ENCODE measurements around the gene GTPBP8.

GTPBP8 gene

DNA sequence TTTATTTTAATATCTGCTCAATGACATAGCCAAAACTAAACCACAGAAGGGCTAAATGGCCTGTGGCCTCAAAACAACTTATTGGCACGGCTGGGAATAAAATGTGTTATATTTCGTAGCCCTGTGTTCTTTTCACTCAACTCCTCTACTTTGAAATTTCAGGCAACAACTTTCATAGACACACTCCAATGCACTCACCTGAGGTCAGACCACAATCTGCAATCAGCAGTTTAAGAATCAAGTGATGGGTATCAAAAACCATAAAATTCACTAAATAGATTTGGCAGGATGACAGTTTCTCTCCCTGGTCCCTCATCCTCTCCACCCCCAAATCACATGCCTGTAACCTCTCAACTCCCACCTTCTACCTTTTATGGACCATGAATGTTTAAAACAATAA is 13.8 kb upstream of the GTPBP8 start:
- no peaks in the 10 kb centered on the region for H3K9me3 Mint-ChIP-seq
- no peaks in the 10 kb centered on the region for H3K36me3 Mint-ChIP-seq (ENCODE audit: low read depth)
- H3K4me1 Mint-ChIP-seq (ENCODE audit: low read depth): peaks cover 71% of the 10 kb centered on the region
- peak overlapping the region; percentile 28 for H3K4me3 Mint-ChIP-seq
- H3K27ac Mint-ChIP-seq: peak overlapping the region; percentile 50
- H3K27me3 Mint-ChIP-seq: no peaks in the 10 kb centered on the region

DNA sequence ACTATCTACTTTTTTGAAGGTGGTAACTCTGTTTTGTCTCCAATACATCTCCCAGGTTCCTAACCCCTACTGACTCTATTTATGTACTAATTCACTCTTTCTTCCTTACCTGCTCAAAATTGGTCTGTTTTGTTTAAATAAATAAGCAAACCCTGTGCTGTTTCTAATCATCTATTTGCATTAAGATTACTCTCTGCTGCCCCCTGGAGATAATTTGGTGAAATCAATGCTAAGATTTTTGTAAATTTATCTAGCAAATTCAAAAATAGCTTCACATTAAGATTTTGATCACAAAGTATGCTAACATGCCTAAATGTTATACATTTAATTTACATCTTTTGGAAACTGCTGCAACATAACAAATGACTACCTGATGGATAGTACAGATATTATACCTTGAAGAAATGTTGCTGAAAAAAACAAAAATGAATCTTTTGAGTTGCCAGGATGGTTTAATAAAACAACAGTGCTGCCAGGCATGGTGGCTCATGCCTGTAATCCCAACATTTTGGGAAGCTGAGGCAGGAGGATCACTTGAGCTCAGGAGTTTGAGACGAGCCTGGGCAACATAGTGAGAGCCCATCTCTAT is 11.4 kb upstream of the GTPBP8 start:
- Mint-ChIP-seq H3K36me3 (ENCODE audit: low read depth) (no peaks in the 10 kb centered on the region), H3K4me3 (no peak overlapping the region), H3K27ac (no peak overlapping the region), H3K9me3 (no peaks in the 10 kb centered on the region), H3K27me3 (no peaks in the 10 kb centered on the region), H3K4me1 (ENCODE audit: low read depth) (peaks cover 66% of the 10 kb centered on the region)

DNA sequence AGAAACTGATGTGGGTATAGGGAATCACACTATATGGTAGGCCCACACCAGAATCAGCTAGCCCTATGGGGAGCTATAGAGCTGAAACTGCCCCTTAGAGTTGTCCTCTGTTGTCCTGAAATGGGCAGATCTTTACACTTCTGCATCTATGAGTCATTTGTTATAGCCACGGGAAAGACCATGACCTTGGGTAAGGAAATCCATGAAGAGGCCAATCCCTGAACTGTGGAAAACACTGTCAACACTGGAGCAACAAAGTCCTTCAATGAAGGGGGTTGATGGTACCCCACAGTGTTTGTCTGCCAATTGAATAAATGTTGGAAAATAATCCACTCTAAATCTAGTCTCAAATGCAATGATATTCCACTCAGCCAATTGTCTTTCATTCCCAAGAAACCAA is 10.7 kb upstream of the GTPBP8 start:
- Mint-ChIP-seq H3K27me3 (no peaks in the 10 kb centered on the region), H3K36me3 (ENCODE audit: low read depth) (no peaks in the 10 kb centered on the region), H3K9me3 (no peaks in the 10 kb centered on the region), H3K4me3 (no peak overlapping the region), H3K27ac (no peak overlapping the region), H3K4me1 (ENCODE audit: low read depth) (peaks cover 66% of the 10 kb centered on the region)

DNA sequence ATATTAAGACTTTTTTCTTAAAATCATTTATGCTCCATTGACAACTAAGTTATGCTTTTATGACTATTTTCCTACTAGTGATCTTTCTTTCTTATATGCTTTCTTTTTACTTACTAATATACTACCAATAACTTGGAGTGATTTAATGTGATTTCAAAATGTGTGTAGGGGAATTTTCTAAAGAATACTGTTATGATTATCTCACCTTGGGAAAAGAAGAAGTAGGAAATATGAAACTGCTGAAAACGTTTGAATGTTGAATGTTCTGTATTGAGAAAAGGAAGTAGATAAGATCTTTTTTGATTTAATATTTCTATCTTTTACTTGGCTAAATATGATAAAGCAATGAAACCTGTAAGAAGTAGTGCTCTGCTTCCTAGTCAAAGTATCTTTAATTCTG is 8.1 kb upstream of the GTPBP8 start:
- Mint-ChIP-seq H3K27me3 (no peaks in the 10 kb centered on the region), H3K4me3 (no peak overlapping the region), H3K36me3 (ENCODE audit: low read depth) (no peaks in the 10 kb centered on the region), H3K27ac (no peak overlapping the region), H3K9me3 (no peaks in the 10 kb centered on the region), H3K4me1 (ENCODE audit: low read depth) (peaks cover 52% of the 10 kb centered on the region)

DNA sequence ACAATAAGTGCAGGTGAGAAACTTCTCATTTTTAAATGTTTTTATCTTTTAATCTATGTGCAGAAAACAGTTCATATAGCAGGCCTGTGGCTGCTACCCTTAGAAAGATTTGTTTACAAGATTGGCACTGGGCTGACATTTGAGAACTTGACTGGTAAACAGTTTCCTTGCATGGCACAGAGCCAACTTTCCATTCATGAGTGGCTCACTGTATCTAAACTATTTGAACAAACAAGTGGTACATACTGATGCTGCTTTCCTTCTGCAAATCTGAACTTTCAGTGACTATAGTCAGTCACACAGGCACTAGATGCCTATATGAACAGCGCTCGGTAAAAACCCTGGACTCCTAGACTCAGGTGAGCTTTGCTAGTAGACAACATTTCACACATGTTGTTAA is 6.3 kb upstream of the GTPBP8 start:
- Mint-ChIP-seq H3K36me3 (ENCODE audit: low read depth) (no peaks in the 10 kb centered on the region), H3K27me3 (no peaks in the 10 kb centered on the region), H3K9me3 (no peaks in the 10 kb centered on the region), H3K27ac (peak overlapping the region; percentile 19), H3K4me1 (ENCODE audit: low read depth) (peaks cover 39% of the 10 kb centered on the region), H3K4me3 (no peak overlapping the region)

DNA sequence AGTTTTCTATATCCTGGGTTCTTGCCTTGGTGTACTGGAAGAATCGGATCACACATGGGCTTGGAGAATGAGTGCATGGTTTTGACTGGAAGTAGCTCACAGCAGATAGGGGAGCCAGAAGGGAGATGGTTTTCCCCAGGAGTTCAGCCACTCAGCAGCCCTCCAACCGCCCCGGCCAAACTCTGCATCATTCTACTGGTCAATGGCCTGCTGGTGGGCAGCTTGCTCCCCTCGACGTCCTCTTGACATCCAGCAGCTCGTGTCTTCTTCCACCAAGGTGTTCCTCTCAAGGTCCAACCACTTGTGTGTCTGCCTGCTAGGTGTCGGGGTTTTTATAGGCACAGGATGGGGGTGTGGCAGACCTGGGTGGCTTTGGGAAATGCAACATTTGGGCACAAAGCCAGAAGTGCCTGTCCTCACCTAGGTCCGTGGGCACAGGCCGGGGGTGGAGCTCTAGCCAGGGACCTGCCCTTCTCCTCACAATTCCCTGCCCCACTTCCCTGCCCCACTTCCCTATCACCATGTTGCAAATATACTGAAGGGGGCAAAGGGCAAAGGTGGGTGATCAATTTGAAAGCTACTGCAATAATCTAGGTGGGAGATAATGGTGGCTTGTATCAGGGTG is 3.0 kb upstream of the GTPBP8 start:
- Mint-ChIP-seq H3K36me3 (ENCODE audit: low read depth) (no peaks in the 10 kb centered on the region), H3K27me3 (no peaks in the 10 kb centered on the region), H3K9me3 (no peaks in the 10 kb centered on the region), H3K27ac (no peak overlapping the region), H3K4me1 (ENCODE audit: low read depth) (peaks cover 51% of the 10 kb centered on the region), H3K4me3 (no peak overlapping the region)

DNA sequence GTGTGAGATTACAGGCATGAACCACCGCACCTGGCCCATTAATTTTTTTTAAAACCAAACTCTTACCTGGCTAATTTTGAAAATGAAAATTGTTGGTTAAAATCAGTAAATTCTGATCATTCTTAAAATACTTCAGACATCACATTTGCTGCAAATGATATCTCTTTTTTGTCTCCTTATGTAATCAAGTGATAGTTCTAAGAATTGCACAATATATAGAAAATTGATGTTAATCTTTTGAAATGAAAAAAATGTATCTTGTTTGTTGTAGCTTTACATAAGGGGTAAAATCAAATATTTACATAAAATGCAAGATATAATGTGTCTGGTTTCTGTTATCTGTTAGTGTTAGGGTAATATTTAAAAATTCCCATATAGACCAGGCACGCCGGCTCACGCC is 5.0 kb downstream of the GTPBP8 start:
- Mint-ChIP-seq H3K27me3 (no peaks in the 10 kb centered on the region), H3K9me3 (no peaks in the 10 kb centered on the region), H3K4me3 (no peak overlapping the region), H3K36me3 (ENCODE audit: low read depth) (peaks cover 57% of the 10 kb centered on the region), H3K27ac (no peak overlapping the region), H3K4me1 (ENCODE audit: low read depth) (peaks cover 53% of the 10 kb centered on the region)

DNA sequence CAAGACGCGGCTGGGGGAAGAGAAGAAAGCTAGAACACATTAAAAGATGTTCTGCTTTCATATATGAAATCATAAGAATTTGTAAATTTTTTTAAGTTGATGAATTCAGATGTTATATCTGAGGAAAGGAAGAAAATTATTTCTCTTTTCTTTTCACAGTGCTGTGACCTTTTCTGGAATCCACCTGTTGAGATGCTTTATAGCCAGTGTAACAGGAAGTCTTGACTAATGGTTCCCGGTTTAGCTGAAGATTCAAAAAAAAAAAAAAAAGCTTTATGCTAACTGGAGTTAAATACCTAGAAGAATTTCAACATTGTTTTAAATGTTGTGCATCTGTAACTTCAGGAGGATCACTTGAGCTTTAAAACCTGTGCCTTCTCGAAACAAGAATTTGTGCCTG is 9.9 kb downstream of the GTPBP8 start:
- no peaks in the 10 kb centered on the region for H3K9me3 Mint-ChIP-seq
- peaks cover 76% of the 10 kb centered on the region for H3K36me3 Mint-ChIP-seq (ENCODE audit: low read depth)
- no peaks in the 10 kb centered on the region for H3K27me3 Mint-ChIP-seq
- no peak overlapping the region for H3K4me3 Mint-ChIP-seq
- peak overlapping the region; percentile 65 for H3K27ac Mint-ChIP-seq
- H3K4me1 Mint-ChIP-seq (ENCODE audit: low read depth): peaks cover 47% of the 10 kb centered on the region

DNA sequence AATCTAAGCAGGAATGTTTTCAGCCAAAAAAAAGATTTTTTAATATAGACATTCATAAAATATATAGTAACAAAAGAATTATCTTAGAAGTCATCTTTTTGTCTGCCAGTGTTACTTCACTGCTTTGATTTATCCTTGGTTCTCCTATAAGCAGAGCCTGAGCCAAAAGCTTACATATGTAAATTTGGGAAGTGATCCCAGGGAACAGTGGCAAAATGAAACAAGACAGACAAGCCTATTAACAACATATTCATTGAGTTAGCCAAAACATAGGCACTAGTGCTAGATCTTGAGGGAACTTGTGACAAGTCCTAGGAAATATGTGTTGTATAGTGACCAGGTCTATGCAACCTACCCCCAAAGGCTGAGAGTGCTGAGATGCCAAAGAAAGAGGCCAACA is 11.3 kb downstream of the GTPBP8 start:
- Mint-ChIP-seq H3K27me3 (no peaks in the 10 kb centered on the region), H3K4me1 (ENCODE audit: low read depth) (peaks cover 58% of the 10 kb centered on the region), H3K36me3 (ENCODE audit: low read depth) (peaks cover 82% of the 10 kb centered on the region), H3K9me3 (no peaks in the 10 kb centered on the region), H3K27ac (peak overlapping the region; percentile 78), H3K4me3 (no peak overlapping the region)

DNA sequence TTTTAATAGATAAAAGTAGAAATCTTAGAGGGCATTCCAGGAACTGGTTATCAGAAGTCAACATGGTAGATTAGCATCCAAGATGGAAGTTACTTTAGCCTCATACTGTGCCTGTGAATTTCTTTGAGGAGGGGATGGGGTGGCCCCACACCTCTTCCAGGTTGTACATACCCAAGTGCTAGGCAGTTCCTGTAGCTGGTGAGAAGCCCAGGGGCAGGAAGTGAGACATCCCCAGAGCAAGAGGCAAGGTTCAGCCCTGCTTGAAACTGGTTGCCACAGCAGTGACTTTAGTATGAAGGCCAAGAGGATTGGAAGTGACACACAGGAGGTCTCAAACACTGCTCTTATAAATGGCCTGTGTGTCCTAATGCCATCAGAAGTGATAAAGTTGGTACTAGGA is 11.9 kb downstream of the GTPBP8 start:
- H3K4me3 Mint-ChIP-seq: no peak overlapping the region

DNA sequence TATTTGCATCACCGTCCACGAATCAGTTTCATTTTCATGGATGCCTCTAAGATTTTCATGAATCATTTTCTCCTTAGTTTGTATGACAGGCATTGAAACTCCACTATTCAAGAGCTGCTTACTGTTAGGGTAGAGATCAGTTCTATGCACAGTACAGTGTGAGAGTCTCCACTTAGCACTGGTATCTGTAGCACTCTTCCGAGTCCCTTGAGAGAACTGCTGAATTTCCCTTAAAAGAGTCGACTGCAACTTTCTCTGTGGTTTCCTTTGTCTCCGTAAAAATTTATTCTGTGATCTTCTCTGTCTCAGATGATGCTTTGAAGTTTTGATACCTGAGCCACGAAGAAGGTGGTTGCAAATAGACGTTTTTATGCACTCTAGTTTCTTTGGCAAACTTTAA is 14.8 kb downstream of the GTPBP8 start:
- Mint-ChIP-seq H3K27ac (peak overlapping the region; percentile 96), H3K27me3 (no peaks in the 10 kb centered on the region), H3K36me3 (ENCODE audit: low read depth) (peaks cover 85% of the 10 kb centered on the region), H3K9me3 (no peaks in the 10 kb centered on the region), H3K4me3 (peak overlapping the region; percentile 75), H3K4me1 (ENCODE audit: low read depth) (peaks cover 63% of the 10 kb centered on the region)

More for the DNA sequence above, 11.9 kb downstream of the GTPBP8 start:
- H3K4me1 Mint-ChIP-seq (ENCODE audit: low read depth): peaks cover 65% of the 10 kb centered on the region
- H3K27ac Mint-ChIP-seq: peak overlapping the region; percentile 78
- H3K9me3 Mint-ChIP-seq: no peaks in the 10 kb centered on the region
- H3K27me3 Mint-ChIP-seq: no peaks in the 10 kb centered on the region
- H3K36me3 Mint-ChIP-seq (ENCODE audit: low read depth): peaks cover 82% of the 10 kb centered on the region

DNA sequence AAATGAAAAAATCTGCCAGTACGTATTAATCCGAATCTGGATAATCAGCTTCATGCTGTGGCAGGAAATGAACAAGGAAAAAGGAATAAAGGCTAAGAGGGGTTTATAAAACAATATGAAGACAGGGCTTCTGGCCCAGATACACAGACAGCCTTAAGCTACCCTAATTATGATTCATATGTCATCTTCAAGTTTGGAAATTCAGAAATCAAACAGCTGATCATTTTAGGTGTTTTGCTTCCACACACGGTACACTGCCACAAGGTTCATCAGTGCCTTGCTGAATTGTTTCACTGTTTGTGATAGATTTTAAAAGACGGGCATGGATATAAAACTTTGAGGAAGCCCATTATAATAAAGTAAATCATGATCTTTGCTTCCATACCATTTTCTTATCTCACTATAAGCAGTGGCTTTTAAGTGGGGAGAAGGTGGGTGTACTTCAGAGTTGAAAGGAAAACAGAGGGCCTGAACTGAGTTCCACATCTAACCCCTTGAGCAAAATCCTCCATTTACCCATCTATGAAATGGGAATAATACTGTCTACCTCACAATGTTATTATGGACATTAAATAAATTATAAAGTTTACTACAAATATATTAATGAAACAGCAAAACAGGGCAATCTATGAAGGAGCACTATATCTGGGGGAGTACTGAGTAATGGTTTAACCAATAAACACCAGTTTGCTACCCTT is 15.7 kb downstream of the GTPBP8 start:
- Mint-ChIP-seq H3K4me3 (peak overlapping the region; percentile 75), H3K27me3 (no peaks in the 10 kb centered on the region)

DNA sequence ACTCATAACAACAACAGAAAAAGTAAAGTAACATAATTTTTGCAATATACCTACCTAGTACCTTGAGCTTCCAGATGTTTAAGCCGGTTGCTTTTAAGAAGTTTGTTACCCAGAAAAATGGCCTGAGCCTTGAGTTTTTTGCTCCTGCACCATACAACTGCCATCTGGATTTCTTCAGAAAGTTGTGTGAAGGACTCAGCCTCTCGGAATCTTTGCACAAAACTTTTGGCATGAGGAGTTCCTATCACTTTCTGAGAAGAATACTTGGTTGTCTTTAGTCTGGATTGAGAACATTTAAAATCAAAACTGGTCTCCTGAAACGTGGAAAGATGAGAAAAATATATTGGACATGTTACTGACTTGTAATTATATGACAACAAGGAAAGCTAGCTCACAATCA is 17.3 kb downstream of the GTPBP8 start:
- Mint-ChIP-seq H3K27ac (no peak overlapping the region), H3K36me3 (ENCODE audit: low read depth) (peaks cover 84% of the 10 kb centered on the region), H3K9me3 (no peaks in the 10 kb centered on the region), H3K4me1 (ENCODE audit: low read depth) (peaks cover 47% of the 10 kb centered on the region), H3K27me3 (no peaks in the 10 kb centered on the region), H3K4me3 (no peak overlapping the region)

More for the DNA sequence above, 15.7 kb downstream of the GTPBP8 start:
- H3K36me3 Mint-ChIP-seq (ENCODE audit: low read depth): peaks cover 85% of the 10 kb centered on the region
- peaks cover 54% of the 10 kb centered on the region for H3K4me1 Mint-ChIP-seq (ENCODE audit: low read depth)
- no peaks in the 10 kb centered on the region for H3K9me3 Mint-ChIP-seq
- H3K27ac Mint-ChIP-seq: peak overlapping the region; percentile 96

DNA sequence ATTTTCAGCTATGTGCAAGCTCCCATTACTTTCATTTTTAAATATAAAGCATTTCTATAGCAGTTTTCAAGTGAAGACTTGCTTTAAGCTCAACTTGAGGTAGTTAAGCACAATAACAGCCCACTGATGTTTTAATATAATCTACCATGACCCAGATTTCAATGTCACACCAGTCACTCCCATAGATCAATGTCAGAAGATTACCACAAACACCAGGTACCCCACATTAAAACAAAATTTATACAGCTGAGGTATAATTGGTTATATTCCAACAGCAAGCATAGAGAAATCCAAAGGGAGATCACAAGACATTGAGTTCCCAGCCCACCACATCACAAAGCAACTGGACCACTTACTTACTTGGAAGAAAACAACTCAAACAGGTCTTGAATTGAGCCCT is 22.8 kb downstream of the GTPBP8 start:
- H3K4me1 Mint-ChIP-seq (ENCODE audit: low read depth): peaks cover 45% of the 10 kb centered on the region
- H3K27me3 Mint-ChIP-seq: no peaks in the 10 kb centered on the region
- no peaks in the 10 kb centered on the region for H3K9me3 Mint-ChIP-seq
- no peak overlapping the region for H3K4me3 Mint-ChIP-seq
- peaks cover 77% of the 10 kb centered on the region for H3K36me3 Mint-ChIP-seq (ENCODE audit: low read depth)
- no peak overlapping the region for H3K27ac Mint-ChIP-seq

DNA sequence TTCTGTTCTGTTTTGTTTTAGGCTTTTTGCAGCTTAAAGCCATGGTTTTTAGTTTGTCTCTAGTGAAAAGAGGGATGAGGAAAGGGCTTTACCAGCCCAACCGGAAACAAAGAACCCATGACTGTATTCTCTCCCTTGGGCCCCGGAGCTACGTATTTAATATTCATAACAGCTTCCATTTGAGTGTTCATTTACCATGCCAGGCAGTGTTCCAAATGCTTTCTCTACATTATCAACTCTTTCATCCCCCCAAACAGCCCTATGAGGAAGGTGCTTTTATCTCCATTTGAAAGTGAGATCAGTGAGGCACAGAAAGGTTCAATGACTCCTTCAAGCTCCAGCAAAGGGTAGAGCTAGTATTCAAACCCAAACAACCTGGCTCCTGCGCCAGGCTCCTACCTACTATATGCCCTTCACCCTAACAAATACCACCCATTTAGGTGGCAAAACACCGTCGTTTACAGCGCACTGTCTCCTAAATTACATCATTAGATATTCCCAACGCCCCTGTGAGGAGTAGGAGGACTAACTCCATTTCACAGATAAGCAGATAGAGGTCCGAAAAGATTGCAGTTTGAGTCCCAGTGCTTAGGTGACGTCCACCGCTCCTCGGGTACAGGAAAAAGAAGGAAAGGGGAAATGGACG is 27.9 kb downstream of the GTPBP8 start:
- H3K36me3 Mint-ChIP-seq (ENCODE audit: low read depth): peaks cover 39% of the 10 kb centered on the region
- no peaks in the 10 kb centered on the region for H3K27me3 Mint-ChIP-seq
- H3K9me3 Mint-ChIP-seq: no peaks in the 10 kb centered on the region
- H3K4me3 Mint-ChIP-seq: peak overlapping the region; percentile 93
- H3K27ac Mint-ChIP-seq: peak overlapping the region; percentile 97
- H3K4me1 Mint-ChIP-seq (ENCODE audit: low read depth): peaks cover 53% of the 10 kb centered on the region
